Measurements from ENCODE around the gene CAMSAP2.

DNA sequence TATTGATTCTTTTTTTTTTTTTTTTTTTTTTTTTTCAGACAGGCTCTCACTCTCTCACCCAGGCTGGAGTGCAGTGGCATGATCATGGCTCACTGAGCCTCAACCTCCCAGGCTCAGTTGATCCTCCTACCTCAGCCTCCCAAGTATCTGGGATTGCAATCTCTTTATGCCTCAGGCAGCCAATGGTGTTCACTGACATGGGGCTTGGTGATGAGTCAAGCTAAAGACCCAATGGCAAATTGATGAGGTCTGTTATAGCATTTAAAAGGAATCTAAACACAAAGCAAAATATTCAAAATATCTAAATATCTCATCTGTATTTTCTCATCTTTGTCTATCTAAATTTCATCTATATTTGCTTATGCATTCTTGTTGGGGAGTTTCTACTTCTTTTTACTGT, 30.5 kb upstream of the CAMSAP2 start:
- TF ChIP-seq, protein P1, sequence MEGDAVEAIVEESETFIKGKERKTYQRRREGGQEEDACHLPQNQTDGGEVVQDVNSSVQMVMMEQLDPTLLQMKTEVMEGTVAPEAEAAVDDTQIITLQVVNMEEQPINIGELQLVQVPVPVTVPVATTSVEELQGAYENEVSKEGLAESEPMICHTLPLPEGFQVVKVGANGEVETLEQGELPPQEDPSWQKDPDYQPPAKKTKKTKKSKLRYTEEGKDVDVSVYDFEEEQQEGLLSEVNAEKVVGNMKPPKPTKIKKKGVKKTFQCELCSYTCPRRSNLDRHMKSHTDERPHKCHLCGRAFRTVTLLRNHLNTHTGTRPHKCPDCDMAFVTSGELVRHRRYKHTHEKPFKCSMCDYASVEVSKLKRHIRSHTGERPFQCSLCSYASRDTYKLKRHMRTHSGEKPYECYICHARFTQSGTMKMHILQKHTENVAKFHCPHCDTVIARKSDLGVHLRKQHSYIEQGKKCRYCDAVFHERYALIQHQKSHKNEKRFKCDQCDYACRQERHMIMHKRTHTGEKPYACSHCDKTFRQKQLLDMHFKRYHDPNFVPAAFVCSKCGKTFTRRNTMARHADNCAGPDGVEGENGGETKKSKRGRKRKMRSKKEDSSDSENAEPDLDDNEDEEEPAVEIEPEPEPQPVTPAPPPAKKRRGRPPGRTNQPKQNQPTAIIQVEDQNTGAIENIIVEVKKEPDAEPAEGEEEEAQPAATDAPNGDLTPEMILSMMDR (IDR thresholded peaks at IDR 0.05) = no peak
- TF ChIP-seq POLR2A (IDR thresholded peaks at IDR 0.05) = no peak
